Motor neuron (in vitro differentiated cells): ENCODE measurements around the gene DLX3. TPM values are rescaled to one million over a fixed set of nuclear protein-coding genes. Genes with fewer than 3 reads are reported as not detected.

ENCODE experiments used
- ATAC-seq, 8 experiments: fragments of 200-7000 bp; cut with Tn5 transposase; replicated peaks in 6 of 8; 2 replicates each; pipeline ENCODE4 v1.8.0; 2021; ENCODE audit warnings: mild to moderate bottlenecking in 8 of 8, moderate library complexity in 8 of 8
- H3K27ac ChIP-seq, 2 donors: fragments of 250-450 bp; sonication (Bioruptor Pico); 2 replicates each; pipeline ENCODE4 v1.9.0; 2021; ENCODE audit warnings: antibody characterized with exemption in 2 of 2, mild to moderate bottlenecking in 2 of 2, moderate library complexity in 1 of 2
- H3K4me1 ChIP-seq, 2 donors: fragments of 250-450 bp; sonication (Bioruptor Pico); replicated peaks in 1 of 2; 2 replicates each; pipeline ENCODE4 v1.6.1; 2021; ENCODE audit warnings: antibody characterized with exemption in 2 of 2, mild to moderate bottlenecking in 2 of 2, moderate library complexity in 1 of 2
- H3K4me3 ChIP-seq, 5 donors: fragments of 250-450 bp; sonication (Bioruptor Pico); 2 replicates each; pipeline ENCODE4 v1.9.0; 2021; ENCODE audit warnings: antibody characterized with exemption in 5 of 5, mild to moderate bottlenecking in 5 of 5, moderate library complexity in 4 of 5
- WGBS, 10 experiments: fragments of 450-650 bp; shearing (Covaris generic); methylation state at CpG; one replicate each; pipeline ENCODE4 v1.0.0; 2022; 5-methylcytosine and 5-hydroxymethylcytosine counted together
- in situ Hi-C, 9 experiments: fragments of 400-800 bp; cut with MboI; loops; one replicate each; pipeline ENCODE4 v1.15.0; 2021; ENCODE audit warnings: low sequenced_read_pairs in 9 of 9, low pct_unique_long_range_greater_than_20kb in 2 of 9; ENCODE audit not compliant: unreplicated experiment in 9 of 9
- total RNA-seq, 8 experiments: library from RNA; unstranded; fragments of 300-600 nt; gene quantifications; 2 replicates each; pipeline versions ENCODE4 v1.2.3 to v1.2.4, GENCODE V29; 2022

Gene DLX3
- total RNA-seq, 8 experiments from 2014 or later, result 0.07 to 0.52 (median 0.21) TPM; not detected in 1

DNA sequence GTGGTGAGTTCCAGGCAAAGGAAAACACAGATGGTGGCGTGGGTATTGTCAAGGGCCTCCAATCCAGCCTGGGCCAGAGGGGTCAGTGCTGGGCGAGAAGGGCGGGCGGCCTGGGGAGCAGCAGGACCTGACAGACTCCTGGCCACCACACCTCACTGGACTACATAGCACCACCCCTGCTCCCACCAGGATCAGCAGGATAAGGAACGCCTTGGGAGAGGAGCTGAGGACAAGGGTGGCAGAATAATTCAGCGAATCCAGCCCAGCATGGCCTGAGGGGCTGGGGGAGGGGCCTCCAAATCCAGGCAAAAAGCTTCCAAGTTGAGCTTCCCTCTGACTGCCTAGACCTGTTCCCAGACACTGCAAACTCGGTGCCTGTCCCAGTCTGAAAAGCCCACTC is 19.5 kb downstream of the DLX3 start:
- 0 to 70% (median 52%) methylated on average over 1 to 7 of the region's 7 CpGs; no CpG with 5 or more reads in 3 of the 10 experiments for WGBS, 10 experiments
- ATAC-seq, result peak in 1 of 8 experiments; percentile 24
- in situ Hi-C loops, result loop anchor here in 6 of 9 experiments (25.0 kb wide), 2 partner anchors 113 to 413 kb away; no protein-coding TSS in a partner anchor
- H3K27ac ChIP-seq, result no peak overlapping the region
- H3K4me3 ChIP-seq, result no peak overlapping the region
- H3K4me1 ChIP-seq, result peaks cover 0 to 6% of the 10 kb centered on the region in 2 donors

DNA sequence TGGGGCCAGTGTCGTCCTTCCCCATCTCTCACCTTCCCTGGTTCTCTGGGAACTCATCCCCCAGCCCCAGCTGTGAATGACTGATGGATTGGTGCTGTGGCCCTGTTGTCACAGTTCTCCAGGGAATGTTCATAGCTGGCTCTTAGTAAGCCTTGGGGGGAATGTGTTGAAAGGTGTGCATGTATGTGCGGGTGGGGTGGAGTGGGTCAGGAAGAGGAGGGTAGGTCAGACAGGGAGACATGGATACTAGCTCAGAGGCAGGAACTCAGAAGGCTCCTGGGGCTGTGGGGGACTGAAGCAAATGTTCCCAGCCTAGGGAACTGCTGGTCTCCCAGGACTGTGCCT is 21.8 kb downstream of the DLX3 start:
- no peak overlapping the region for H3K4me3 ChIP-seq
- 0 to 100% (median 20%) methylated on average over 1 to 2 of the region's 2 CpGs; no CpG with 5 or more reads in 7 of the 10 experiments for WGBS, 10 experiments
- in situ Hi-C loops, result no loop called here
- H3K27ac ChIP-seq, result no peak overlapping the region
- no peak for ATAC-seq
- H3K4me1 ChIP-seq, result peaks cover 0 to 6% of the 10 kb centered on the region in 2 donors

DNA sequence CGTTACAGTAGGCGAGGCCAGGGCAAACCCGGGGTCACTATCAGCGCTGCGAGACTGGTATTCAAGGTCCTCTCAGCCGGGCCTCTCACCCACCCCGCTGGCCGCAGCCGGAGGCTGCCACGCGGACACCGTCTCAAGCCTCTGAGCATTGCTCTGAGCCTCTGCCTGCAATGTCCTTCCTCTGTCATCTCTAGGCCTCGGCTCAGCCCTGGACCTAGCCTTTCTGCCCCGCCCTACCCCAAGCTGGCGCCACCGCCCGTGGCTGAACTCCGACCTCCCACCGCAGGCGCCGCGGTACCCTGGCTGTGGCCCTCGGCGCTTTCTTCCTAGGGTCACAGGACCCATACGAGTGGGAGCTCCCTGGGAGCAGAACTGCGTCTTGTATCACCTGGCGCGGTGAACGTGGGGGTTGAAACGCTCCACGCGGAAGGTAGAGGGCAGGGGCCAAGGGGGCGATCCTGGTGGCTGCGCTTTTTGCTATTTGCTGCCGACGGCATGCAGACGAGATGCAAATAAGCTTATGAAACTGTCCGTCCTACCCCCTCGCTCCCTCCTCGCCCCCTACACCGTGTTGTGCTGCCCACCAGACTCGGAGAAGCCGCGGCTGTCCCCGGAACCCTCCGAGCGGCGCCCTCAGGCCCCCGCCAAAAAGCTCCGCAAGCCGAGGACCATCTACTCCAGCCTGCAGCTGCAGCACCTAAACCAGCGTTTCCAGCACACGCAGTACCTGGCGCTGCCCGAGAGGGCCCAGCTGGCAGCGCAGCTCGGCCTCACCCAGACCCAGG is 22.3 kb downstream of the DLX3 start:
- no peak overlapping the region for H3K27ac ChIP-seq
- peaks cover 0 to 6% of the 10 kb centered on the region in 2 donors for H3K4me1 ChIP-seq
- no peak overlapping the region for H3K4me3 ChIP-seq
- in situ Hi-C loops, result no loop called here
- ATAC-seq, result peak in 4 of 8 experiments; percentile 8 to 36 (median 20)
- 4 to 17% (median 8%) methylated on average over 2 to 16 of the region's 57 CpGs; no CpG with 5 or more reads in 6 of the 10 experiments for WGBS, 10 experiments

GRCh38 chr17:49971848-49972485 is 23.1 kb downstream of the DLX3 start:
- 0 to 5% (median 0%) methylated on average over 1 to 17 of the region's 55 CpGs; no CpG with 5 or more reads in 3 of the 10 experiments for WGBS, 10 experiments
- Histone ChIP-seq H3K27ac (no peak overlapping the region), H3K4me1 (peaks cover 0 to 6% of the 10 kb centered on the region in 2 donors), H3K4me3 (no peak overlapping the region)
- in situ Hi-C loops, result no loop called here
- peak; percentile 18 to 57 (median 42) for ATAC-seq

DNA sequence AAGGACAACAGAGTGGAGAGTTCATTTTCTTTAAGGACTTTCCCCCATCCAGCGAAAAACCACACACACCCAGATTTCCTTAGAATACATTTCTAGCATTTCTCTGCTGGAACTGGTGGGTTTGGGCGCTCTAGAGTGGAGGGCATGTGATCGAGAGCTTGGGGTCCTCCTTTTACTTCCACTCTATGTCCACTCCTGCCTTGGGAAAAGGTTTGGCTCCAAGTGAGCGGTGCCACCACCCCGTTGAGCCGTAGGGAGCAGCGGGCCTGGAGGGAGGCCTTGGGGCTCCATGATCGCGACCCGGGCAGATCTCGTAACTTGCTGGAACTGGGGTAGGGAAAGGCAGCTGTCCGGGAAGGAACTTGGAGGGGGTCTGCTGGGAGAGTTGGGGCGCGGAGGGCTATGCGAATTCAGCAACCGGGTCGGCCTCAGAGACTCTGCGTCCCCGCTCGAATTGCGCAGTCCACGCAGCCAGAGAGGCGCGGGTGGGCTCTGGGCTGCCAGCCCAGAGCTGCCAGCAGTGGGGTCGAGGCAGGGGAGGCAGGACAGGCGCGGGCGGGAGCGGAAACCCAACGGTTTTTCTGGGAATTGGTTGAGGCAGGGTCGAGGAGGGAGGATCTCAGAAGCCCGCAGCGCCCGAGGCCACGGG is 23.7 kb downstream of the DLX3 start:
- WGBS, 10 experiments, result 6 to 75% (median 27%) methylated on average over 2 to 9 of the region's 35 CpGs; no CpG with 5 or more reads in 4 of the 10 experiments
- ATAC-seq, result no peak
- in situ Hi-C loops, result no loop called here
- Histone ChIP-seq H3K4me3 (no peak overlapping the region), H3K4me1 (peaks cover 0 to 6% of the 10 kb centered on the region in 2 donors), H3K27ac (no peak overlapping the region)

DNA sequence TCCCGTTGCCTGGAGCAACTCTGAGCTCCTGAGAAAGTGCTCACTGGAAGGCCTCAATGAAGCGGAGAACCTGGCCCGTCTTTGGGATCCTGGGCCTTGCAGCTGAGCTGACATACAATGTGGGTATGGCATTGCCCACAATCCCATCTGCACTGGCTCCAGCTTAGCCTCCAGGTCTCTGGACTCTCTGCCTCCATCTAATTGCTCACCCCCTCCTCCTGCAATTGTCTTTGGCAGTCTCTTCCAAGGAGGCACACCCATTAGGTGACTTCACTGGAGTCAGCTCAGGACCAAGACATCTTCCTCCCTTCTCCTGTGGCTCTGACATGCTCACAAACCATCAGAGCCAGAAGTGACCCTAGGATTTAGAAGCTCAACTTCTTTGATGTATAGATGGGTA is 24.5 kb downstream of the DLX3 start:
- peaks cover 0 to 6% of the 10 kb centered on the region in 2 donors for H3K4me1 ChIP-seq
- no peak overlapping the region for H3K27ac ChIP-seq
- in situ Hi-C loops, result no loop called here
- no peak overlapping the region for H3K4me3 ChIP-seq
- ATAC-seq, result no peak
- WGBS, 10 experiments, result 14 to 80% (median 25%) methylated on average over 1 to 2 of the region's 3 CpGs; no CpG with 5 or more reads in 7 of the 10 experiments

DNA sequence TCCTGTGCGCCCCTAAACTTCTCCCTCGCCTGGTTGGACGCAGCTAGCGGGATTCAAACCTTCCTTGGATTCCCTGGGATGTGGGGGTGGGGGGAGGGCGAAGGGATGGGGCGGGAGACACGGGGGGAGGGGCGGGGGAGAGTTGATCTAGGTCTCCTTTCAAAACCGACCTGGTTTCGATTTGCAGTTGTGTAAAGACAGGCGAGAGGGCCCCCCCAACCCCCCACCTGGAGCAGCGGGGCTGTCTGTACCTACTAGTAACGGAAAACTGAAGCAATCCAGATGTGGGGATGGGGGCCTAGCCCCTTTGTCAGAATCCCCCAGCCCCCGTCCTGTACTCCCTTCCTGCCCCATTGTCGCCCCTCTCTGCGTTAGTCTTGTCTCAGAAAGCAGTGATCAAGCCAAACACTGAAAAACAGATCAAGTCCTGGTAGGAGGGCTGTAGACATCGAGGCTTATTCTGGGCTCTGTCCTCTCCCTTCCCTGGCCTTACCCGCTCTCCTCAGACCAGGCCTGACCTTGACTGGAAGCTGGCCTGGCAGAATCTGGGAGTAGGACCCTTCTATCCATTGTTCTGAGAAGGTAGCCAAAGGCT is 25.1 kb downstream of the DLX3 start:
- H3K4me1 ChIP-seq, result peaks cover 0 to 6% of the 10 kb centered on the region in 2 donors
- H3K27ac ChIP-seq, result no peak overlapping the region
- no peak overlapping the region for H3K4me3 ChIP-seq
- in situ Hi-C loops, result no loop called here
- ATAC-seq, result no peak
- WGBS, 10 experiments, result 0 to 7% (median 0%) methylated on average over 1 to 5 of the region's 18 CpGs; no CpG with 5 or more reads in 6 of the 10 experiments

GRCh38 chr17:49969134-49969759 is 25.8 kb downstream of the DLX3 start, which contains the start of gene DLX4:
Gene DLX4 (plus strand): TSS chr17:49969190. CDS start chr17:49969469, 279 bp downstream.
- in situ Hi-C loops, result no loop called here
- H3K4me1 ChIP-seq, result peaks cover 0 to 6% of the 10 kb centered on the region in 2 donors
- 0 to 75% (median 3%) methylated on average over 2 to 13 of the region's 45 CpGs; no CpG with 5 or more reads in 7 of the 10 experiments for WGBS, 10 experiments
- ATAC-seq, result no peak
- no peak within 1 kb of the TSS for H3K27ac ChIP-seq
- peak within 1 kb of the TSS; percentile 9 to 22 (median 18) for H3K4me3 ChIP-seq

GRCh38 chr17:49968405-49969133 is 26.5 kb downstream of the DLX3 start:
- in situ Hi-C loops, result no loop called here

DNA sequence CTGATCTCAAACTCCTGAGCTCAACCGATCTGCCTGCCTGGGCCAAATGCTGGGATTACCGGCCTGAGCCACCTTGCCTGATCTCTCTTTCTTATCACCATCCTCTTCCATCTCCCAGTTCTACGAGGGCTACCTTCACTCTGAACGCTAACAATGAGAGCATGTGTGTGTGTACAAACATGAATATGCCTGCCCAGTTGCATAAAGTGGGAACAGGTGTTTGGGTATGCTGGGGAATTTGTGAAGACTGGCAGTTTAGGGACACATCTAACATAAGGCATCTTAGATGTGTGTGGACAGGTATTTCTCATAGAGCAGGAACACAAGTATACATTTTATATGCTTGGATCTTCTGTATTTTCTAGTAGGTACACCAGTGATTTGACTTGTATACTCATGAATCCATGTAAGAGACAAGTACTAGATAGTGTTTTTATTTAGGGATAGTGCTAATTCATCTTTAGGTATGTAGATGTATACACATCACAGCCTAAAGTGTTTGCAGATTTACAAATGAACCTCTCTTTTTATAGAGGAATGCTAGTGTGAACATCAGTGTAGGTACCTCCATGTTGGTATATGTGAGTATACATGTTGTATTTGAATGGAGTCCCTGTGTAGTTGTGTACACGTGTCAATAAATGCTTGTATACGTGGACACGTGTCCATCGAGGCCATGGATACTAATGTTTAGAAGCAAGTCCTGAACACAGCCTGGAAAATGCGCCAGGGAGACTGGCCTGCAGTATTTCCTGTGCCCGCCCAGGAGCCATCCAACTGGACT is 27.2 kb downstream of the DLX3 start:
- peaks cover 0 to 6% of the 10 kb centered on the region in 2 donors for H3K4me1 ChIP-seq
- in situ Hi-C loops, result no loop called here
- H3K27ac ChIP-seq, result no peak overlapping the region
- 0 to 38% (median 13%) methylated on average over 1 to 10 of the region's 10 CpGs; no CpG with 5 or more reads in 4 of the 10 experiments for WGBS, 10 experiments
- no peak for ATAC-seq
- H3K4me3 ChIP-seq, result peak overlapping the region in 1 of 5 donors; percentile 18

More at GRCh38 chr17:49968405-49969133, 26.5 kb downstream of the DLX3 start:
- H3K27ac ChIP-seq, result no peak overlapping the region
- WGBS, 10 experiments, result 0% methylated on average over 1 to 7 of the region's 64 CpGs; no CpG with 5 or more reads in 5 of the 10 experiments
- peak overlapping the region; percentile 9 to 22 (median 18) for H3K4me3 ChIP-seq
- ATAC-seq, result peak; percentile 59 to 84 (median 73)
- H3K4me1 ChIP-seq, result peaks cover 0 to 6% of the 10 kb centered on the region in 2 donors

DNA sequence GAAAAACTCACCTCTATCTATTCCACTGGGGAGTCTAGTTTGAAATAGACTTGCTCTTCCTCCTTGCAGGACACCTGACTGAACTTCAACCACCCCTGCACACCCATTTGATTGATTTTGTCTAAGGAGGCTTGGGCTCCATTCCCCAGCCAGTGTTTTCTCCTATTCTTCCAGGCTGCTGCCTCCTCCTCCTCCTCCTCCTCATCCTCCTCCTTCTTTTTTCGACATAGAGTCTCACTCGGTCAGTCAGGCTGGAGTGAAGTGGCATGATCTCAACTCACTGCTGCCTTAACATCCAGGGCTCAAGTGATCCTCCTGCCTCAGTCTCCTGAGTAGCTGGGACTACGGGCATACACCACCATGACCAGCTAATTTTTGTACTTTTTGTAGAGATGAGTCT is 27.8 kb downstream of the DLX3 start:
- Histone ChIP-seq H3K27ac (no peak overlapping the region), H3K4me1 (peaks cover 0 to 2% of the 10 kb centered on the region in 2 donors), H3K4me3 (no peak overlapping the region)
- WGBS, 10 experiments, result 7 to 20% (median 17%) methylated on average over 1 to 3 of the region's 3 CpGs; no CpG with 5 or more reads in 7 of the 10 experiments
- in situ Hi-C loops, result no loop called here
- ATAC-seq, result no peak
